Left lung (tissue), 10 donors: ENCODE measurements around the gene UACA. TPM values are rescaled to one million over a fixed set of nuclear protein-coding genes. Genes with fewer than 3 reads are reported as not detected.

Experiments
- ATAC-seq: fragments of 200-7000 bp; cut with Tn5 transposase; one replicate; pipeline ENCODE4 v1.9.1; 2020; ENCODE audit warnings: moderate library complexity
- DNase-seq, 4 donors: peaks; one replicate each; pipeline ENCODE4 v3.0.0-alpha.2; 2013 to 2020
- H3K27ac ChIP-seq, 2 donors: fragments of 200-600 bp; sonication (generic) in 1 of 2; one replicate each; pipeline versions ENCODE4 v1.5.0 to v1.8.0; 2020 to 2021
- H3K27me3 ChIP-seq, 2 donors: fragments of 200-600 bp; sonication (generic) in 1 of 2; one replicate each; pipeline versions ENCODE4 v1.5.0 to v1.8.0; 2020 to 2021
- H3K36me3 ChIP-seq, 2 donors: fragments of 200-600 bp; sonication (generic) in 1 of 2; one replicate each; pipeline versions ENCODE4 v1.5.0 to v1.8.0; 2020 to 2021
- H3K4me1 ChIP-seq, 2 donors: fragments of 200-600 bp; one replicate each; pipeline ENCODE4 v1.8.0; 2021
- H3K4me3 ChIP-seq, 2 donors: fragments of 200-600 bp; sonication (generic) in 1 of 2; one replicate each; pipeline versions ENCODE4 v1.5.0 to v1.8.0; 2020 to 2021; ENCODE audit warnings: mild to moderate bottlenecking in 1 of 2
- H3K9me3 ChIP-seq, 2 donors: fragments of 200-600 bp; sonication (generic) in 1 of 2; one replicate each; pipeline versions ENCODE4 v1.5.0 to v1.8.0; 2020 to 2021
- CTCF ChIP-seq, 2 donors: fragments of 200-600 bp; sonication (generic) in 1 of 2; IDR thresholded peaks; one replicate each; pipeline versions ENCODE4 v1.5.0 to v1.8.0; 2021; ENCODE audit warnings: antibody characterized with exemption in 2 of 2
- intact Hi-C, 2 donors: fragments of 100-400 bp; cut with DNase I; formaldehyde crosslinking; loops; one replicate each; pipeline versions ENCODE4 v1.11.2 to v1.14.2; 2022
- polyA plus RNA-seq, 6 donors: library from polyadenylated mRNA; unstranded; fragments of 120-200 nt; gene quantifications; one replicate each; pipeline ENCODE4 v1.2.1, GENCODE V29; 2013; ENCODE audit not compliant: insufficient read length in 6 of 6
- total RNA-seq, 2 donors: library from RNA; stranded (reverse); fragmentation: NEBNext Ultra II Directional; extraction: Animal tissue kit (Norgen Biotek cat#: 25700); gene quantifications; one replicate each; pipeline ENCODE4 v1.2.1, GENCODE V29; 2021
- donor health status: DM: no; HTN: yes; CAD: no.
- donor health status: DM: no; HTN: no; CAD: no.

UACA gene
- total and polyA plus RNA-seq, 8 donors, result 43.2 to 133 (median 121) TPM

- DNase-seq (no peak), ATAC-seq (no peak)
- Histone ChIP-seq H3K4me3 (no peak overlapping the region), H3K9me3 (no peaks in the 10 kb centered on the region), H3K27me3 (peaks cover 3 to 54% of the 10 kb centered on the region in 2 donors), H3K36me3 (no peaks in the 10 kb centered on the region), H3K27ac (no peak overlapping the region), H3K4me1 (no peaks in the 10 kb centered on the region)
- no peak for TF ChIP-seq CTCF (IDR thresholded peaks at IDR 0.05)
- intact Hi-C loops, result no loop called here
These were observed 20.3 kb upstream of the UACA start for GRCh38 chr15:70783610-70784022.

DNA sequence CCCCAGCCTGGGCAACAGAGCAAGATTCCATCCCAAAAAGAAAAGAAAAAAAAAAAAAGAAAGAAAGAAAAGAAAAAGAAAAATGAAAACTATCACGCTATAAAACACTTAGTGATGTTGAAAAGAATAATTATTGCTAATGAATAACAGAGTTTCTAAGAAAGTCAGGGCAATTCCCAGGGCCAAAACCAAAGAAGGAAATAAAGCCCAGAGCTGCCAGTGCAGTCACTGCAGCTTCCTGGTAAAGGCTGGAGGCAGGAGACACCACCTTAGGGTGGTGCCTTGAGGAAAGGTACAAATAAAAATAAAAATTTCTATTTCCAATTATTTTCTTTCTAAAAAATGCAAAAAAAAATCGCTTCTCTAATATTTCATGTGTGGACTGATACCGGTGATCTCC, 19.7 kb upstream of the UACA start:
- no peaks in the 10 kb centered on the region for H3K36me3 ChIP-seq
- H3K27me3 ChIP-seq, result peaks cover 3 to 48% of the 10 kb centered on the region in 2 donors
- no peak for TF ChIP-seq CTCF (IDR thresholded peaks at IDR 0.05)
- no peaks in the 10 kb centered on the region for H3K4me1 ChIP-seq
- no peak for ATAC-seq
- DNase-seq, result no peak
- no peaks in the 10 kb centered on the region for H3K9me3 ChIP-seq
- intact Hi-C loops, result no loop called here
- no peak overlapping the region for H3K4me3 ChIP-seq
- H3K27ac ChIP-seq, result no peak overlapping the region

- Histone ChIP-seq H3K27me3 (peaks cover 3 to 38% of the 10 kb centered on the region in 2 donors), H3K4me1 (no peaks in the 10 kb centered on the region), H3K36me3 (no peaks in the 10 kb centered on the region), H3K4me3 (no peak overlapping the region), H3K9me3 (no peaks in the 10 kb centered on the region), H3K27ac (no peak overlapping the region)
- TF ChIP-seq CTCF (IDR thresholded peaks at IDR 0.05), result no peak
- DNase-seq, result no peak
- intact Hi-C loops, result no loop called here
- ATAC-seq, result no peak
These were observed 17.9 kb upstream of the UACA start for GRCh38 chr15:70781236-70781635.

DNA sequence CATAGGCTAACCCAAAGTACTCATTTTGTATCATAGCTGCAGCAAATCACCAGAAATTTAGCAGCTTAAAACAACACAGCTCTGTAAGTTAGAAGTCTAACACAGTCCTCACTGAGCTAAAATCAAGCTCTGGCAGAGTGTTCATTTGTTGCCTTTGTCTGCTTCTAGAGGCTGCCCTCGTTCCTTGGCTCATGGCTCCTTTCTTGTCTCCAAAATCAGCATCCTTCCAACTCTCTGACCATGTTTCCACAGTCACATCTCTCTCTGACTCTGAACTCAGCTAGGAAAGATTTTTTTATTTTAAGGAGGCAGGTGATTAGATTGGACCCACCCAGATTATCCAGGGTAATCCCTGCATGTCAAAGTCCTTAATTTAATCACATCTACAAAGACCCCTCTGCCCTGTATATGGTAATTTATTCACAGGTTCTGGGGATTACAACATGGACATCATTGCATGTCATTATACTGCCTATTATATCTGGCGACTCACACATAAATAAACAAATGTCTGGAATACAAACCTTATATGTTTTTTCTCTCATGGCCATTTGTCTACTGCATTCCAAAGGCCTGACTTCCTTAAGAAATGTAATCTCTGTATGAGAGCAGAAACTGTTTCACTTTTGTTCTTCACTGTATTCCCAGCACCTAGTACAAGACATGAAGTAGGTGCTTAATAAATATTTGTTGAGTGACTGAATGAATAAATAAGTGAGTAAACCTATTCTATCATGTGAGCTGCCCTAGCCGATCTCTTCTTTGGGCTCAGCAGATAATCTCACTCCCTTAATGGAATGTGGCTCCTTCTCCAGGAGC, 15.1 kb upstream of the UACA start:
- Histone ChIP-seq H3K36me3 (no peaks in the 10 kb centered on the region), H3K4me1 (no peaks in the 10 kb centered on the region), H3K27me3 (peaks cover 3 to 32% of the 10 kb centered on the region in 2 donors), H3K4me3 (no peak overlapping the region), H3K9me3 (no peaks in the 10 kb centered on the region), H3K27ac (peak overlapping the region in 1 of 2 donors; percentile 7)
- intact Hi-C loops, result no loop called here
- DNase-seq (no peak), ATAC-seq (no peak)
- TF ChIP-seq CTCF (IDR thresholded peaks at IDR 0.05), result no peak

GRCh38 chr15:70777170-70777926, 14.0 kb upstream of the UACA start:
- intact Hi-C loops, result no loop called here
- no peak overlapping the region for H3K4me3 ChIP-seq
- H3K27ac ChIP-seq, result peak overlapping the region in 1 of 2 donors; percentile 7
- DNase-seq (no peak), ATAC-seq (peak; percentile 27)
- no peak for TF ChIP-seq CTCF (IDR thresholded peaks at IDR 0.05)
- no peaks in the 10 kb centered on the region for H3K4me1 ChIP-seq
- no peaks in the 10 kb centered on the region for H3K36me3 ChIP-seq
- peaks cover under 1 to 21% of the 10 kb centered on the region in 2 donors for H3K27me3 ChIP-seq
- no peaks in the 10 kb centered on the region for H3K9me3 ChIP-seq
